NT2/D1 (cell line): ENCODE results near the gene RPH3AL.

Experiments used
- DNase-seq: peaks from one replicate; pipeline ENCODE4 v3.0.0-alpha.2; 2011; ENCODE audit warnings: low read depth, low spot score
- H3K27me3 ChIP-seq: 2 replicates; pipeline ENCODE4 v1.6.0; 2011; ENCODE audit warnings: mild to moderate bottlenecking; ENCODE audit not compliant: insufficient read length, insufficient read depth
- H3K36me3 ChIP-seq: 2 replicates; pipeline ENCODE4 v1.6.1; 2011; ENCODE audit warnings: mild to moderate bottlenecking, low read length, mixed read lengths; ENCODE audit not compliant: insufficient read depth, insufficient read length
- H3K4me1 ChIP-seq: 2 replicates; pipeline ENCODE4 v1.5.1; 2011; ENCODE audit not compliant: insufficient read depth, insufficient read length
- H3K4me3 ChIP-seq: 2 replicates; pipeline ENCODE4 v1.5.1; 2011; ENCODE audit warnings: low read depth; ENCODE audit not compliant: insufficient read length
- H3K9ac ChIP-seq: 2 replicates; pipeline ENCODE4 v1.6.0; 2011; ENCODE audit warnings: low read depth; ENCODE audit not compliant: insufficient read length
- H3K9me3 ChIP-seq: 2 replicates; pipeline ENCODE4 v1.5.1; 2011; ENCODE audit warnings: mild to moderate bottlenecking, low read length; ENCODE audit not compliant: insufficient read depth
- SUZ12 ChIP-seq: IDR thresholded peaks from 2 replicates; pipeline ENCODE4 v1.6.1; 2011; ENCODE audit not compliant: insufficient read length, insufficient read depth; ENCODE audit errors: extremely low read depth
- YY1 ChIP-seq: IDR thresholded peaks from 2 replicates; pipeline ENCODE4 v1.6.1; 2011; ENCODE audit not compliant: insufficient read length, insufficient read depth
- ZNF274 ChIP-seq: IDR thresholded peaks from 2 replicates; pipeline ENCODE4 v1.6.1; 2011; ENCODE audit warnings: mild to moderate bottlenecking, low read depth, low read length

RPH3AL gene

DNA sequence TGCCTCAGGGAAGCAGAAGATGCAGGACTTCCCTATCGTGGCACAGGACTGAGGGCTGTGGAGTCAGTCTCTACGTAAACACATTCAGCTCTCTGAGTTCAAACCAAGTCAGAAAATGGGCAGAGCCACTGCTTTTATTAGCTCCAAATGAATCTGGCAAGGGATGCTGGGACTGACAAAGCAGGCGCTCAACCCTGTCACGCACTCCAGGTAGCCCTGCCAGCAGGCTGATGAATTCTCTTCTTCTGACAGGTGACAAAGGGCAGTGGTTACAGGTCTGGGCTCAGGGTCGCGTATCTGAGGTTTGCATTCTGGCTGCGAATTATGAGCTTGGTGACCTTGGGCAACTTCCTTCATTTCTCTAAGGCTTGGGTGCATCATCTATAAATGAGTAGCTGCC lies 9.4 kb downstream of the RPH3AL start:
- Histone ChIP-seq H3K36me3 (no peaks in the 10 kb centered on the region), H3K27me3 (no peaks in the 10 kb centered on the region), H3K9me3 (no peaks in the 10 kb centered on the region), H3K4me3 (no peak overlapping the region), H3K4me1 (peaks cover 4% of the 10 kb centered on the region), H3K9ac (no peak overlapping the region)
- no peak for TF ChIP-seq ZNF274
- no peak for DNase-seq

DNA sequence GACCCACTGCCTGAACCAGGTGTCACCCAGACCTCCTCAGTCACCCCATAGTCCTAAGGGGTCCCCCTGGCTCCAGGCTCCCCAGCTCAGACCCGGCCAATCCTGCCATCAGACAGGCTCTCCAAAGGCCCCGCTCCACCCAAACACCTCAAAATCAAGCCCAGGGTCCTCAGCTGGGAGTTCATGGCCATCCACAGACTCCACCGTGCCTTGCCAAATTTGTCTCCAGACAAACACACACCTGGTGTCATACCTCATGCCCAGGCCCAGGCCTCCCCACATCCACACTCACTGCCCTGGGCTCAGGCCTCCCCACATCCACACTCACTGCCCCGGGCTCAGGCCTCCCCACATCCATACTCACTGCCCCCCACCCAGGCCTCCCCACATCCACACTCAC lies 12.5 kb downstream of the RPH3AL start:
- H3K9me3 ChIP-seq, result no peaks in the 10 kb centered on the region
- TF ChIP-seq SUZ12 (no peak), YY1 (no peak), ZNF274 (no peak)
- no peak for DNase-seq
- H3K27me3 ChIP-seq, result no peaks in the 10 kb centered on the region
- no peak overlapping the region for H3K9ac ChIP-seq
- H3K4me3 ChIP-seq, result no peak overlapping the region
- peaks cover 9% of the 10 kb centered on the region for H3K4me1 ChIP-seq
- no peaks in the 10 kb centered on the region for H3K36me3 ChIP-seq

DNA sequence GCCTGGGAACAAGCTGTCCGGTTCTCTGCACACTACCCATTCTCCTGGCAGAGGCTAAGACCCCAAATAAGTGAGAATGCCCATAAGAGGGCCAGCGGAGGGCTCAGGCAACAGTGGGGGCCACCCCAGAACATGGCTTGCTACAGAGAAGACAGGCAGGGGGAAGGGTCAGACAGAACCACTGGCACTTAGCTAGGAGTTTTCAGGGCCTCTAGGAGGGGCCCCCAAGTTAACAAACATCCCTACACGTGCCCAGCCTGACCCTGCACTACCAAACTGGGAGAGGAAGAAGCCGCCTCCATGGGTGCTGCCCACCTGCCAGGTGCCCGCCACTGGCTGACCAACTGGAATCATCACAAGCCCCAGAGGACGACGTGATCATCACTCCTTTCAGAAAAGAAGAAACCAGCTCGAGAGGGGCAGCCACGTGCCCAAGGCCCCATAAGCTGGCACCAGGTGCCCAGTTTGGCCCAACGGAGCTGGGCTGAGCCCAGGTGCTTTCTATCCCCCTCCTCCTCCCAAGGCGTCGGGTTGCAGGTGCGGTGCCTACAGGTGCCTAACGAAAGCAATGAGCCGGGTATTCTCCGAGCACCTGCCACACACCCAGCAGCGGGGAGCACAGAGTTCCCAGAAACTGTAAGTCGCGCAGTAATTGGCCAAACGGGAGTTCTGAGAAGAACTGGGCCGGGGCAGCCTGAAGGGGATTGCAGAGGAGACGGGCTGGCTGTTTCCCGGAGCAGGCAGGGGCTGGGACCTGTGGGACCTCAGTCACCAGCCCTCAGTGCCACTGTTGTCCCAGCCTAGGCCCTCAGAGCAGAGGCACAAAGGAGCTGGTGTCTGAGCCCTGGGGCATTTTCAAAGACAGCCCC lies 13.2 kb downstream of the RPH3AL start:
- Histone ChIP-seq H3K4me1 (peaks cover 9% of the 10 kb centered on the region), H3K9ac (no peak overlapping the region)

DNA sequence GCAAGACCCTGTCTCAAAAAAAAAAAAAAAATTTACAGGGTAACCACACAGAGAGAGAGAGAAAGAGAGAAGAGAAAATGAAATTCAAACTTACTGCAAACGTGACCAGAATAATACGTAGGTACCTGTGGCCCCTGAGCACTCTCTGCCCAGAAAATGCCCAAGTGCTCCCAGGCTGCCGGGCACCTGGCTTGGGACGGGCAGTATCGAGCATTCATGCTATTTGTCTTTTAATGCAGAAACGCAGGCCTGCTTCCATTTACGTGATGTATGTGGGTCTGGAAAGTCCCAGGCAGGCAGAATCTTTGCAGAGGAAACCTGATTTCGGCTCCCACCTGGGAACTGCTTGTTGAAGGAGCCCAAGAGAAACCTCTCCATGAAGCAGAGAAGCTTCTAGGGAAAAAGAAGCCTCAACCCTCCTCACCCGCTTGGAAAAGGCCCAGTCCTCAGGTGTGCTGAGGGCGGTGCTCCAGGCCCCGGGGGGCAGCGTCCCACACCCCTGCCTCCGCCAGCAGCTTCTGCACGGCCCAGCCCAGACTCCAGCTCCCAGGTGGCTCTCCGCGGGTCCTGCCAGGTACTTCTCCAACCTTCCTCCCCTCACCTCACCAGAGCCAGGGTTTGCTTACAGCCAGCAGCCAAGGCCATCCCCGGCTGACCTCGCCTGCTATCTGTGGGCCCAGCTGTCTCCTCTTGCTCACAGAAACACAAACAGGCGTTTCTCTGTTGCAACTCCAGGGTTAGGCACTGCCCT lies 14.0 kb downstream of the RPH3AL start:
- Histone ChIP-seq H3K4me1 (peaks cover 9% of the 10 kb centered on the region), H3K9me3 (no peaks in the 10 kb centered on the region), H3K36me3 (no peaks in the 10 kb centered on the region), H3K4me3 (no peak overlapping the region), H3K27me3 (no peaks in the 10 kb centered on the region), H3K9ac (no peak overlapping the region)
- no peak for DNase-seq
- no peak for TF ChIP-seq SUZ12
- no peak for TF ChIP-seq ZNF274
- TF ChIP-seq YY1, result no peak

More for the DNA sequence above, 13.2 kb downstream of the RPH3AL start:
- Histone ChIP-seq H3K9me3 (no peaks in the 10 kb centered on the region), H3K4me3 (no peak overlapping the region), H3K36me3 (no peaks in the 10 kb centered on the region), H3K27me3 (no peaks in the 10 kb centered on the region)
- no peak for DNase-seq
- no peak for TF ChIP-seq ZNF274
- TF ChIP-seq SUZ12, result no peak
- no peak for TF ChIP-seq YY1

DNA sequence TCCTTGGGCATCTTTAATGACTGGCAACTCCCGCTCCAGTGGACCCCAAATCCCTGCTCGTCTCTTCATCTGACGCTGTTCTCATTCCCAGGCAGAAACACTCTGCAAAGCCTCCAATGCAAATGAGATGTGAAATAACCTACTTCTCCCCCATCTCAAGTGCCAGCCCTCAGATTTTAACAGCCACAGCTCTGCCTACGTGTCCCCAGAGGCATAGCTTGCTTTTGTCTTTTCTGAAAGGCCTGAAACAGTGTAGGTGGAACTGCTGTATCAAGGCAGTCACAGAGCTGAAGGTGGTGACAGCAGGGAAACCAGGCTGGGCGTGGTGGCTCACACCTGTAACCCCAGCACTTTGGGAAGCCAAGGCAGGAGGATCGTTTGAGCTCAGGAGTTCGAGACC lies 14.7 kb downstream of the RPH3AL start:
- TF ChIP-seq SUZ12, result no peak
- no peak for TF ChIP-seq YY1
- no peak for TF ChIP-seq ZNF274
- no peak for DNase-seq
- H3K4me3 ChIP-seq, result no peak overlapping the region

DNA sequence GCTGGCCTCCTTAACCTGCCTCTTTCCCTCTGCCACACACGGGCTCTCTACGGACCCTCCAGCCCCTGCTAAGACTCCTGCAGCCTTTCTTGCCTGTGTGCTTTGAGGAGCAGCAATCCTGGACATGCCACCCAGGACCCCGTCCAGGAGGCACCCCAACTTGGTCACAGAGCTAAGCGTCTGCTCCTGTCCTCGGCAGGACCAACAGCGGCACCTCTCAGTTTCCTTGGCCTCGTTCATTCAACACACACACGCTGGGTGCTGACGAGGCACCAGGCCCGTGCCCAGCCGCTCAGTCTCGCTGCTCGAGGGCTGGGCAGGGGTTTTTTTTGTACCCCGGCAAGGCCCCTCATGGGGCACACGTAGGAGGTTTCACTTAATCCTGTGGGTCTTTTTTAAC lies 15.2 kb downstream of the RPH3AL start:
- Histone ChIP-seq H3K27me3 (no peaks in the 10 kb centered on the region), H3K9me3 (no peaks in the 10 kb centered on the region), H3K36me3 (no peaks in the 10 kb centered on the region), H3K4me1 (peaks cover 9% of the 10 kb centered on the region), H3K4me3 (no peak overlapping the region), H3K9ac (peak overlapping the region; percentile 5)
- TF ChIP-seq ZNF274 (no peak), SUZ12 (no peak), YY1 (no peak)
- no peak for DNase-seq

More for the DNA sequence above, 14.7 kb downstream of the RPH3AL start:
- Histone ChIP-seq H3K27me3 (no peaks in the 10 kb centered on the region), H3K9ac (no peak overlapping the region), H3K9me3 (no peaks in the 10 kb centered on the region), H3K4me1 (peaks cover 9% of the 10 kb centered on the region), H3K36me3 (no peaks in the 10 kb centered on the region)

DNA sequence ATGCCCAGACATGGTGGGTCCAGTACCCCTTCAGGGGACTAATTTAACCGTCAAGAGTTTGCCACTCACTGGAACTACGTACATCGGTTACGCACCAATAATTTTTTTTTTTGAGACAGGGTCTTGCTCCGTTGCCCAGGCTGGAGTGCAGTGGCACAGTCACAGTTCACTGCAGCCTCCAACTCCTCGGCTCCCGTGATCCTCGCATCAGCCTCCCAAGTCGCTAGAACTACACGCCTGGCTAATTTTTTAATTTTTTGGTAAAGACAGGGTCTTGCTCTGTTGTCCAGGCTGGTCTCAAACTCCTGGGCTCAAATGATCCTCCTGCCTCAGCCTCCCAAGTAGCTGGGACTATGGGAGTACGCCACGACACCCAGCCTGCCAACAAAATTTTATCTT lies 15.6 kb downstream of the RPH3AL start:
- no peak overlapping the region for H3K4me3 ChIP-seq
- no peaks in the 10 kb centered on the region for H3K9me3 ChIP-seq
- peaks cover 9% of the 10 kb centered on the region for H3K4me1 ChIP-seq
- no peak overlapping the region for H3K9ac ChIP-seq
- H3K36me3 ChIP-seq, result no peaks in the 10 kb centered on the region
- no peaks in the 10 kb centered on the region for H3K27me3 ChIP-seq
- TF ChIP-seq YY1, result no peak
- DNase-seq, result no peak
